IgD-negative memory B cell (primary cell): Measurements from ENCODE around the gene ADCY4. TPM values are rescaled to one million over a fixed set of nuclear protein-coding genes. Genes with fewer than 3 reads are reported as not detected.
"Not testable (repeated sequence)": the region's sequence is repeated elsewhere in the genome, so short reads cannot be mapped to it uniquely, and the experiment has no call there.

Experiments used
- H3K27ac Mint-ChIP-seq, 3 donors: one replicate each; pipeline ENCODE4 v1.8.0; 2020 to 2022; ENCODE audit warnings: mild to moderate bottlenecking in 3 of 3, mixed read lengths in 3 of 3, moderate library complexity in 1 of 3
- H3K27me3 Mint-ChIP-seq: one replicate; pipeline ENCODE4 v1.8.0; 2021; ENCODE audit warnings: mixed read lengths
- H3K36me3 Mint-ChIP-seq: one replicate; pipeline ENCODE4 v1.8.0; 2020; ENCODE audit warnings: mild to moderate bottlenecking, mixed read lengths
- H3K4me1 Mint-ChIP-seq, 3 donors: one replicate each; pipeline ENCODE4 v1.8.0; 2020 to 2022; ENCODE audit warnings: mixed read lengths in 3 of 3, mild to moderate bottlenecking in 1 of 3
- H3K4me3 Mint-ChIP-seq, 4 donors: one replicate each; pipeline ENCODE4 v1.8.0; 2020 to 2022; ENCODE audit warnings: mild to moderate bottlenecking in 4 of 4, mixed read lengths in 4 of 4, moderate library complexity in 3 of 4
- H3K9me3 Mint-ChIP-seq, 3 donors: one replicate each; pipeline ENCODE4 v1.8.0; 2020 to 2021; ENCODE audit warnings: mixed read lengths in 3 of 3, mild to moderate bottlenecking in 1 of 3
- polyA plus RNA-seq: library from polyadenylated mRNA; unstranded; fragments of 300-500 nt; fragmentation: Illumina TruSeq; gene quantifications from one replicate; pipeline ENCODE4 v1.2.3, GENCODE V29; 2021

ADCY4 gene
- polyA plus RNA-seq, 1 donor from 2014 or later = 0.75 TPM

DNA sequence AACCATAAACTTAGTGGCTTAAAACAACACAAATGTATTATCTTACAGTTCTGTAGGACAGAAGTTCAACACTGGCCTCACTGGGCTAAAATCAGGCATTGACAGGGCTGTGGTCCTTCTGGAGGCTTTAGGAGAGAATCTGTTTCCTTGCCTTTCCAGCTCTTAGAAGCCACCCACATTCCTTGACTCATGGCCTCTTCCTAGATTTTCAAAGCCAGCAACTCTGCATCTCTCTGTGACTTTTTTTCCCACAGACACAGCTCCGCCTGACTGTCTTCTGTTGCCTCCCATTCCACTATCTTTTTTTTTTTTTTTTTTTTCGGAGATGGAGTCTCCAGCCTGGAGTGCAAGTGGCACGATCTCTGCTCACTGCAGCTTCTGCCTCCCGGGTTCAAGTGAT lies 21.3 kb upstream of the ADCY4 start:
- peaks cover 25% of the 10 kb centered on the region for H3K27me3 Mint-ChIP-seq
- H3K9me3 Mint-ChIP-seq = no peaks in the 10 kb centered on the region
- no peak overlapping the region for H3K27ac Mint-ChIP-seq

DNA sequence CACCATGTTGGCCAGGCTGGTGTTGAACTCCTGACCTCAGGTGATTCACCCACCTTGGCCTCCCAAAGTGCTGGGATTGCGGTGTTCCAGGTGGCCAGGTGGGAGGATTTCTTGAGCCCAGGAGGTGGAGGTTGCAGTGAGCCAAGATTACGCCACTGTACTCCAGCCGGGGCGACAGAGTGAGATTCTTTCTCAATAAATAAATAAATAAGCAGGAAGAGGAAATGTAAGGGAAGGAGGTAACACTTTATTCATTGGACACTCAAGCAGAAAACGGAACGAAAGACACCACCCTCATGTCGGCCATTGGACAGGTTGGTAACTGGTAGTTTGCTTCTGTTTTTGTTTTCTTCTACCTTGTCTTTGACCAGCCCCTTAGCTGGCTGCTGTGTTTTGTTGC lies 20.1 kb upstream of the ADCY4 start:
- Mint-ChIP-seq H3K36me3 (no peaks in the 10 kb centered on the region), H3K27me3 (peaks cover 27% of the 10 kb centered on the region), H3K27ac (no peak overlapping the region), H3K4me3 (no peak overlapping the region), H3K9me3 (no peaks in the 10 kb centered on the region), H3K4me1 (no peaks in the 10 kb centered on the region)

More for the DNA sequence above, 21.3 kb upstream of the ADCY4 start:
- H3K4me1 Mint-ChIP-seq = no peaks in the 10 kb centered on the region
- no peak overlapping the region for H3K4me3 Mint-ChIP-seq
- no peaks in the 10 kb centered on the region for H3K36me3 Mint-ChIP-seq

- H3K36me3 Mint-ChIP-seq, H3K27ac Mint-ChIP-seq, H3K4me3 Mint-ChIP-seq, H3K4me1 Mint-ChIP-seq, H3K9me3 Mint-ChIP-seq: not testable (repeated sequence)
- peaks cover 27% of the 10 kb centered on the region for H3K27me3 Mint-ChIP-seq
Observed at GRCh38 chr14:24354482-24354825, 19.6 kb upstream of the ADCY4 start.

DNA sequence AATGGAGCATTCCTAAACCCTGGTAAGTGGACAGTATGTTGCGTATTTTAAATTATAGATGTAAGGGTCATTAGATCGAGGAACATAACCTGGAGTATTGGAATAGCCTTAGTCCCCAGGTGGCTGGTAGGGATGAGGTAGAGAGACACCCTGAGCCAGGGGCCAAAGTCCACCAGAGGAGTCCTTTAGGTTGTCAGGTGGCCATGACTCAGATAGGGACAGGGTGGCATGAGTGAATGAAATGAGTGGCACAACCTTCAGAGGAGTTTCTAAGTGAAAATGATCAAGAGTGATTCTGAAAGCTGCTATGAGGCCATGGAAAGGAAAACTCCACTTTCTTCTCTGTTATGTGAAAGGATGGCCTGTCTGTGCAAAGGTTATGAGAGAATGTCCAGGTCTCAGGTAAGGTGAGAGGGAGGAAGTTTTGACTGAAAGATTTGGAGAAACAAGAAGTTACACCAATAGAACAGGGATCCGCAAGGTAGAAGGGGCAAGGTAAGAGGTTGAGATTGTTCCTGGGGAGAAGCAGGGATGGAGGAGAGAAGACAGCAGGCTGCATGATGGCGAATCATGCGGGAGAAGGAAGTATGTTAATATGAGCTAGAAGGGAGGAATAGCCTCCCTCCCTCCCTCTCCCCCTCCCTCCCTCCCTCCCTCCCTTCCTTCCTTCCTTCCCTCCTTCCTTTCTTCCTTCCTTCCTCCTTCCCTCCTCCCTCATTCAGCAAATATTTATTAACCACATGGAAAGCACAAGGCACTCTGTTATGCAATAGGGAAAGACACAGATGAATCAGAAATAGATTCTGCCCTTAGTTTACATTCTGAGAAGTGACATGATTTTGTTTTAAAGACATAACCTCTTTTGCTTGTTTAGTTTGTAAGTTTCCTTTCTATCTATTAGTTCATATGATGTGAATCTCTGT lies 18.9 kb upstream of the ADCY4 start:
- H3K27ac Mint-ChIP-seq = no peak overlapping the region
- H3K27me3 Mint-ChIP-seq = peaks cover 27% of the 10 kb centered on the region

DNA sequence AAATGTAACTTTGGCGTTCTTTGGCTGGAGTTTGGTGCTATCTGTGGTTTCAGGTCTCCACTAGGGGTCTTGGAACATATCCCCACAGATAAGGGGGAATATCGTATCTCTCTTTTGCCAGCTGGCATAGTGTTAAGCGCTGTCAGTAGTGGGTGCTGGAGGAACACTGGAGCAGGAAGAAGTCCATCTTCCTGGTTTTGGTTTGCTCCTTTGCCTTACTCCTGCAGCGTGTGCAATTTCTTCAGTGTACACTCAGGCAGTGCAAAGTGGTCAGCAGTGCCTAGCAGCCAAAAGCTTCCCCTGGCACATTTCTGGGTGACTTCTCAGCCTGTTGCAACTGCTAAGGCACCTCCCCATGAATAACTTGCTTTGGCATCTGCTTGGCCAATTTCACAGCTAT lies 16.6 kb upstream of the ADCY4 start:
- H3K4me1 Mint-ChIP-seq = no peaks in the 10 kb centered on the region
- no peak overlapping the region for H3K4me3 Mint-ChIP-seq
- H3K36me3 Mint-ChIP-seq = no peaks in the 10 kb centered on the region
- peaks cover 22% of the 10 kb centered on the region for H3K27me3 Mint-ChIP-seq
- no peaks in the 10 kb centered on the region for H3K9me3 Mint-ChIP-seq
- no peak overlapping the region for H3K27ac Mint-ChIP-seq

More for the DNA sequence above, 18.9 kb upstream of the ADCY4 start:
- Mint-ChIP-seq H3K9me3 (no peaks in the 10 kb centered on the region), H3K4me1 (no peaks in the 10 kb centered on the region), H3K4me3 (no peak overlapping the region), H3K36me3 (no peaks in the 10 kb centered on the region)

GRCh38 chr14:24349742-24350141 lies 14.9 kb upstream of the ADCY4 start:
- Mint-ChIP-seq H3K4me3 (no peak overlapping the region), H3K4me1 (no peaks in the 10 kb centered on the region), H3K27me3 (peaks cover 27% of the 10 kb centered on the region)

DNA sequence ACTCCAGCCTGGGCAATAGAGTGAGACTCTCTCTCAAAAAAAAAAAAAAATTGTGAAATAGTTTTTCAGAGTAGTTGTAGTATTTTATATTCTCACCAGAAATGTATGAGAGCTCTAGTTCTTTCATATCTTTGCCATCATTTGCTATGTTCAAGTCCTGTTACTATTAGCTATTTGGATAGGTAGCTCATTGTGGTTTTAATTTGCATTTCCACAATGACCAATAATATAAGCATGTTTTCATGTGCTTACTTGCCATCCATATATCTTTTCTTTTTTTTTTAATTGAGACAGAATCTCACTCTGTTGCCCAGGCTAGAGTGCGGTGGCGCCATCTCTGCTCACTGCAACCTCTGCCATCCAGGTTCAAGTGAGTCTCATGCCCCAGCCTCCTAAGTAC lies 13.3 kb upstream of the ADCY4 start:
- Mint-ChIP-seq H3K36me3 (no peaks in the 10 kb centered on the region), H3K4me1 (no peaks in the 10 kb centered on the region), H3K27me3 (peaks cover 22% of the 10 kb centered on the region), H3K9me3 (no peaks in the 10 kb centered on the region), H3K27ac (no peak overlapping the region), H3K4me3 (no peak overlapping the region)

More at GRCh38 chr14:24349742-24350141, 14.9 kb upstream of the ADCY4 start:
- H3K9me3 Mint-ChIP-seq = no peaks in the 10 kb centered on the region
- H3K36me3 Mint-ChIP-seq = no peaks in the 10 kb centered on the region
- no peak overlapping the region for H3K27ac Mint-ChIP-seq

DNA sequence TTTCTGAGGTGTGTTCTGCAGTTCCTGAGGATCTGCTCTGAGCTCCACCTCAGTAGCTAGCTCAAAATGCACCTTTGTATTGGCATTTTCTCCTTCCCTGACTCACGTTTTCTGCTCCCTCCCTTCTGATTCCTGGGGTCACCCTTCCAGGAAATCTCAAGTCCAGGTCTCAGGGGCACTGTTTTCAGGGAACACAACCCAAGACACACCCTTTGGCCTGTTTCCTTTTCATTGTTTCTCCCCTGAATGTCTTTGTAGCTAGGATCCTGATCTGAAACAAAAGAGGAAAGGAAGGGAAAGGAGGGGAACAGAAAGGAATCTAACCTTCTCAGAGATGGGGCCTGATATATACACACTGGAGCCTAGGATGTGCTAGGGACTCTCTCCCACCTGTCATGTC lies 12.3 kb upstream of the ADCY4 start:
- Mint-ChIP-seq H3K9me3 (no peaks in the 10 kb centered on the region), H3K27me3 (peaks cover 16% of the 10 kb centered on the region), H3K36me3 (no peaks in the 10 kb centered on the region), H3K4me1 (no peaks in the 10 kb centered on the region), H3K27ac (no peak overlapping the region), H3K4me3 (no peak overlapping the region)

GRCh38 chr14:24343795-24344660 lies 9.2 kb upstream of the ADCY4 start:
- H3K4me3 Mint-ChIP-seq = no peak overlapping the region
- no peaks in the 10 kb centered on the region for H3K36me3 Mint-ChIP-seq
- H3K9me3 Mint-ChIP-seq = no peaks in the 10 kb centered on the region
- H3K27me3 Mint-ChIP-seq = peaks cover 8% of the 10 kb centered on the region
- H3K27ac Mint-ChIP-seq = no peak overlapping the region
- H3K4me1 Mint-ChIP-seq = peaks cover 2 to 7% (median 6%) of the 10 kb centered on the region in 3 donors

- no peak overlapping the region for H3K27ac Mint-ChIP-seq
- H3K4me1 Mint-ChIP-seq = peaks cover 7 to 12% (median 9%) of the 10 kb centered on the region in 3 donors
- no peak overlapping the region for H3K4me3 Mint-ChIP-seq
- no peaks in the 10 kb centered on the region for H3K9me3 Mint-ChIP-seq
- H3K36me3 Mint-ChIP-seq = no peaks in the 10 kb centered on the region
- peaks cover 8% of the 10 kb centered on the region for H3K27me3 Mint-ChIP-seq
Observed at GRCh38 chr14:24342889-24343288, 8.0 kb upstream of the ADCY4 start.

DNA sequence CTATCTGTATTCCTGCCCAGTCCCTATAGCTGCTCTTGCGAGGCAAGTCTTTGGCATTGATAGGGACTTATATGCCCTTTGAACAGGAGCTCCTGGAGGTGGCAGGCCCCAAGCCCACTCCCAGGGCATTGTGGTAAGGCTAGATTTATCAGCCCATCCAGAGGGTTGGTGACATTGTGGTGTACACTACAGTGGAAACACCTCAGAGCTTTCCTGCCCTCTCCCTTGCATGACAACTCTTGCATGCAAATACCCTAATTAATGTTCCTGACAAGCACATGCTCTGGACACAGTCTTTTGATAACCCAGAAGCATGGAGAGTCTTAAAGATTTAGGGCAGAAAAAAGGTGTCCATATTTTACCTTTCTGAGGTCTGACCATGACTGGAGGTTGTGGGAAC lies 5.7 kb upstream of the ADCY4 start:
- H3K4me3 Mint-ChIP-seq = peak overlapping the region in 2 of 4 donors; percentile 2 to 96
- H3K27me3 Mint-ChIP-seq = peaks cover 8% of the 10 kb centered on the region
- H3K4me1 Mint-ChIP-seq = peaks cover 7 to 12% (median 12%) of the 10 kb centered on the region in 3 donors
- no peaks in the 10 kb centered on the region for H3K9me3 Mint-ChIP-seq
- H3K27ac Mint-ChIP-seq = no peak overlapping the region
- peaks cover 5% of the 10 kb centered on the region for H3K36me3 Mint-ChIP-seq

DNA sequence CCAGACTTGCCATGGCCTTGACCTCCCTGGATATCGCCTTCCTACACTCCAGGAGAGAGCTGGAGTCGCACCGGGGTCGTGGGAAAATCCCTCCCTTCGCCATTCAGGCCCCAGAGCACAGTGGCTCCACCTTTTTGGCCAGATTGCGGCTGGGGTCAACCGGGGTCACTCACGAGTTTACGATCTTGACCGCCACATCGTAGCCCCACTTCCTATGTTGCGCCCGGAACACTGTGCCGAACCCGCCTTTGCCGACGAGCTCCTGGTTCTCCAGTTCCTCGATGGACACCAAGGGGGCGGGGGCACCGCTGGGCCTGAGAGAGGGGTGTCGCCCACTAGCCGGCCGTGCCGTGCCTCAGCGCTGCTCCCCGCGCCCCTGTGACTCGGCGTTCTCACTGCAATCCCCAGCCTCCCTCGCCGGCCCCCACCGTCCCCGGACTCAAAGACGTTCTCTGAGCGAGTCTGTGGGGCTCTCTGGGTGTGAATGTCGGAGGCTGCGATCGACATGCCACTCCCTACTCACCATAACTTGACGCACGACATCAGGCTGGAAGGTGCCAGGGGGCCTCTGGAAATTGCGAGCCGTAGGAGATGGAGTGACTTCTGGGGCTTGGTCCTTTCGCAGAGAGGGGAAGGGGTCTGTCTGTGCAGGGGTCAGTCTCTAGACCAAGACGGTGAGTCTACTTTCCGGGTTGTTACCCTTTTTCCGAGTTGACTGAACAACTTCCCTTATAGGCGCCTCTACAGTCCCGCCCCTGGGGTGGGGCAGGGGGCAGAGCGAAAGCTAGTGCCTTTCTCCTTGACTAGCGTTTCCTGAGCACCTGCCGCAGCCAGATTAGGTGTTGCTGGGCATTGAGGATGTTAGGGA lies 4.6 kb upstream of the ADCY4 start, which contains the start of gene RIPK3:
Gene RIPK3 (minus strand): TSS at position 708 of the 868 bp plus-strand sequence. CDS start 165 bp downstream, at position 543.
- Mint-ChIP-seq H3K4me3 (peak within 1 kb of the TSS; percentile 94 to 98 (median 96)), H3K27me3 (peaks cover 7% of the 10 kb centered on the region), H3K27ac (peak within 1 kb of the TSS; percentile 75 to 94 (median 91)), H3K36me3 (peaks cover 5% of the 10 kb centered on the region), H3K4me1 (peaks cover 7 to 14% (median 14%) of the 10 kb centered on the region in 3 donors), H3K9me3 (no peaks in the 10 kb centered on the region)

- Mint-ChIP-seq H3K36me3 (peaks cover 5% of the 10 kb centered on the region), H3K4me3 (peak overlapping the region; percentile 94 to 98 (median 96)), H3K27ac (peak overlapping the region in 1 of 3 donors; percentile 94), H3K27me3 (peaks cover 11% of the 10 kb centered on the region), H3K9me3 (no peaks in the 10 kb centered on the region), H3K4me1 (peaks cover 7 to 17% (median 17%) of the 10 kb centered on the region in 3 donors)
Observed at GRCh38 chr14:24338843-24339242, 4.0 kb upstream of the ADCY4 start.

GRCh38 chr14:24337824-24338175 lies 2.9 kb upstream of the ADCY4 start:
- Mint-ChIP-seq H3K9me3 (no peaks in the 10 kb centered on the region), H3K27ac (no peak overlapping the region), H3K36me3 (peaks cover 5% of the 10 kb centered on the region), H3K4me1 (peaks cover 7 to 19% (median 18%) of the 10 kb centered on the region in 3 donors), H3K27me3 (peaks cover 19% of the 10 kb centered on the region), H3K4me3 (peak overlapping the region in 2 of 4 donors; percentile 25 to 96)
